Measurements from ENCODE around the gene AFF3.

GRCh38 chr2:99900556-99900955, 241.8 kb downstream of the AFF3 start:
- TF ChIP-seq CTCF (IDR thresholded peaks at IDR 0.05) (no peak), POLR2A (IDR thresholded peaks at IDR 0.05) (no peak)
